OCI-LY3 (cell line): ENCODE measurements around the gene CORO6.
A peak's percentile ranks its signal among the peaks of the same experiment; 100 is the strongest.

Experiments used
- H2AFZ ChIP-seq: fragments of 200-600, 300-600 bp; shearing (Covaris generic); 2 replicates; pipeline ENCODE4 v1.6.0; 2014; ENCODE audit warnings: antibody characterized with exemption, low read depth, low read length
- H3K27ac ChIP-seq: fragments of 200-600, 300-600 bp; sonication (generic); 2 replicates; pipeline ENCODE4 v1.5.1; 2014; ENCODE audit warnings: mild to moderate bottlenecking, low read length, moderate library complexity, mixed read lengths
- H3K27me3 ChIP-seq: fragments of 200-600, 300-600 bp; sonication (generic); 2 replicates; pipeline ENCODE4 v1.6.1; 2014; ENCODE audit warnings: low read depth, low read length, mixed read lengths
- H3K36me3 ChIP-seq: fragments of 200-600, 300-600 bp; sonication (generic); replicated peaks from 2 replicates; pipeline ENCODE3; 2014; ENCODE audit warnings: low read depth, low read length, mixed read lengths
- H3K4me1 ChIP-seq: fragments of 300-600, 200-600 bp; sonication (generic); 2 replicates; pipeline ENCODE4 v1.6.1; 2014; ENCODE audit warnings: low read length, mixed read lengths
- H3K4me2 ChIP-seq: fragments of 200-600, 300-600 bp; sonication (generic); 2 replicates; pipeline ENCODE4 v1.6.1; 2014; ENCODE audit warnings: low read length, mixed read lengths
- H3K4me3 ChIP-seq: fragments of 300-600, 200-600 bp; sonication (generic); 2 replicates; pipeline ENCODE4 v1.5.1; 2014; ENCODE audit warnings: antibody characterized with exemption, mild to moderate bottlenecking, low read length, moderate library complexity
- H3K79me2 ChIP-seq: fragments of 300-600, 200-600 bp; shearing (Covaris generic); 2 replicates; pipeline ENCODE4 v1.6.1; 2014; ENCODE audit warnings: mild to moderate bottlenecking, low read length, mixed read lengths
- H3K9ac ChIP-seq: fragments of 300-600, 200-600 bp; shearing (Covaris generic); 2 replicates; pipeline ENCODE4 v1.6.0; 2014; ENCODE audit warnings: mild to moderate bottlenecking, low read length, moderate library complexity
- H3K9me3 ChIP-seq: fragments of 200-600, 300-600 bp; shearing (Covaris generic); 2 replicates; pipeline ENCODE4 v1.6.1; 2014; ENCODE audit warnings: low read length, mixed read lengths; ENCODE audit not compliant: insufficient read depth
- H4K20me1 ChIP-seq: fragments of 200-600, 300-600 bp; sonication (generic); 2 replicates; pipeline ENCODE4 v1.6.1; 2016; ENCODE audit warnings: low read length, mixed read lengths; ENCODE audit not compliant: insufficient read depth
- CTCF ChIP-seq: fragments of 200-600, 300-600 bp; sonication (generic); IDR thresholded peaks from 2 replicates; pipeline ENCODE4 v1.5.1; 2014; ENCODE audit warnings: antibody characterized with exemption, low read length, low read depth
- EZH2phosphoT487 ChIP-seq: fragments of 200-600 bp; shearing (Covaris generic); IDR thresholded peaks from 2 replicates; pipeline ENCODE4 v1.6.1; 2018; ENCODE audit warnings: antibody characterized with exemption, mixed run types, low read depth

The CORO6 gene

GRCh38 chr17:29591146-29591736 is 31.5 kb downstream of the CORO6 start:
- H4K20me1 ChIP-seq = peaks cover 18% of the 10 kb centered on the region
- peak overlapping the region; percentile 90 for H3K4me3 ChIP-seq
- TF ChIP-seq CTCF (no peak), EZH2phosphoT487 (no peak)
- H3K9me3 ChIP-seq = no peaks in the 10 kb centered on the region
- peak overlapping the region; percentile 75 for H3K27ac ChIP-seq
- H3K4me1 ChIP-seq = peaks cover 42% of the 10 kb centered on the region
- H3K36me3 ChIP-seq = no peaks in the 10 kb centered on the region
- H3K4me2 ChIP-seq = peak overlapping the region; percentile 98
- peak overlapping the region; percentile 87 for H2AFZ ChIP-seq
- H3K79me2 ChIP-seq = peaks cover 65% of the 10 kb centered on the region
- no peaks in the 10 kb centered on the region for H3K27me3 ChIP-seq
- H3K9ac ChIP-seq = peak overlapping the region; percentile 92

GRCh38 chr17:29590411-29591145 is 32.1 kb downstream of the CORO6 start:
- peaks cover 18% of the 10 kb centered on the region for H4K20me1 ChIP-seq
- H3K27me3 ChIP-seq = no peaks in the 10 kb centered on the region
- H3K4me2 ChIP-seq = peak overlapping the region; percentile 98
- peaks cover 65% of the 10 kb centered on the region for H3K79me2 ChIP-seq
- H2AFZ ChIP-seq = peak overlapping the region; percentile 87
- no peaks in the 10 kb centered on the region for H3K9me3 ChIP-seq
- H3K4me3 ChIP-seq = peak overlapping the region; percentile 90
- TF ChIP-seq CTCF (no peak), EZH2phosphoT487 (no peak)
- H3K36me3 ChIP-seq = no peaks in the 10 kb centered on the region
- H3K9ac ChIP-seq = peak overlapping the region; percentile 92
- H3K4me1 ChIP-seq = peaks cover 42% of the 10 kb centered on the region
- peak overlapping the region; percentile 75 for H3K27ac ChIP-seq

GRCh38 chr17:29589524-29590410 is 32.9 kb downstream of the CORO6 start, which contains the start of gene GIT1:
Gene GIT1 (minus strand): TSS chr17:29589648. CDS start chr17:29589378, 270 bp downstream.
- Histone ChIP-seq H3K36me3 (no peaks in the 10 kb centered on the region), H3K9ac (peak within 1 kb of the TSS; percentile 92), H2AFZ (peak within 1 kb of the TSS; percentile 87), H3K27me3 (no peaks in the 10 kb centered on the region), H3K79me2 (peaks cover 65% of the 10 kb centered on the region), H3K4me2 (peak within 1 kb of the TSS; percentile 99), H3K27ac (peak within 1 kb of the TSS; percentile 75), H4K20me1 (peaks cover 23% of the 10 kb centered on the region), H3K4me1 (peaks cover 49% of the 10 kb centered on the region), H3K9me3 (no peaks in the 10 kb centered on the region), H3K4me3 (peak within 1 kb of the TSS; percentile 90)
- no peak for TF ChIP-seq CTCF
- TF ChIP-seq EZH2phosphoT487 = no peak
